Activated naive CD8-positive, alpha-beta T cell (primary cell): ENCODE results near the gene PITPNM3.
A peak's percentile ranks its signal among the peaks of the same experiment; 100 is the strongest.

Source experiments
- H3K27ac Mint-ChIP-seq: one replicate; pipeline ENCODE4 v1.8.0; 2021; ENCODE audit warnings: mixed read lengths
- H3K27me3 Mint-ChIP-seq: one replicate; pipeline ENCODE4 v1.8.0; 2021; ENCODE audit warnings: mixed read lengths
- H3K36me3 Mint-ChIP-seq: one replicate; pipeline ENCODE4 v1.8.0; 2021; ENCODE audit warnings: mixed read lengths
- H3K4me1 Mint-ChIP-seq: one replicate; pipeline ENCODE4 v1.8.0; 2021; ENCODE audit warnings: low read depth, mixed read lengths
- H3K4me3 Mint-ChIP-seq: one replicate; pipeline ENCODE4 v1.8.0; 2021; ENCODE audit warnings: mild to moderate bottlenecking, mixed read lengths
- H3K9me3 Mint-ChIP-seq: one replicate; pipeline ENCODE4 v1.8.0; 2021; ENCODE audit warnings: low read depth, mixed read lengths

Gene PITPNM3

DNA sequence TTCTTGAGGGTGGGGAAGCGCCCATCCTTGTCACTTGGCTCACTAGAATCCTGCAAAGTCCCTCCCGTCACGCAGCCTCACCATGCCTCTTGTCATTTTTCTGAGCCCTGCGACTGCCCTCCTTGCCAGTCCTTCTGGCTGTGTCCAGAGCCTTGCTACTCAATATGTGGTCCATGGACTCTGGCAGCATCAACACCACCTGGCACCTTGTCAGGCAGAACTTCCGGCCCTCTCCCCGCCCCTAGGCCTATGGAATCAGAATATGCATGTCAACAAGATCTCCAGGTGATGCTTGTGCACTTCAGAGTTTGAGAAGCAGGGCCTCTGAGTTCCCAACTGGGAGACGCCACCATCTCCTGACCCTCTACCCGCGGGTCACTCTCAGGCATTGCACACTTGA lies 100.0 kb downstream of the PITPNM3 start:
- H3K27ac Mint-ChIP-seq: no peak overlapping the region
- peak overlapping the region; percentile 57 for H3K4me3 Mint-ChIP-seq
- no peaks in the 10 kb centered on the region for H3K9me3 Mint-ChIP-seq
- peaks cover 17% of the 10 kb centered on the region for H3K4me1 Mint-ChIP-seq
- no peaks in the 10 kb centered on the region for H3K36me3 Mint-ChIP-seq
- no peaks in the 10 kb centered on the region for H3K27me3 Mint-ChIP-seq

DNA sequence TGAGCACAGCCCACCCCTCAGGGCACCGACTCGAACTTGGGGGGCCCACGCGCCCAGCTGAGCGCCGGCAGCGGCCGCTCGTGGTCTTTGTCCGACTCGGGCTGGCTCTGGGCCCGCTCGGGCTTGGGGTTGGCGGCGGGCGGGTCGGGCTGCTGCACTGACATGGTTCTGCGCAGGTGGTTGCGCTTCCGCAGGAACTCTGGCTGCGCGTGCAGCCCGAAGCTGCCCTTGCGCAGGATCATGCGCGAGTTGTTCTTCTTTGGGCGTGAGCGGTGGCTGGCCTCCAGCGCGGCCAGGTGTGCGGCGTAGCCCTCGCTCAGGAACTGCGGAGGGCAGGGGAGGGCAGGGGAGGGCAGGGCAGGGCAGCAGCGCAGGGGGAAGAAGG lies 101.0 kb downstream of the PITPNM3 start:
- Mint-ChIP-seq H3K4me1 (peaks cover 17% of the 10 kb centered on the region), H3K9me3 (no peaks in the 10 kb centered on the region), H3K27ac (no peak overlapping the region), H3K4me3 (peak overlapping the region; percentile 49), H3K27me3 (no peaks in the 10 kb centered on the region), H3K36me3 (no peaks in the 10 kb centered on the region)

DNA sequence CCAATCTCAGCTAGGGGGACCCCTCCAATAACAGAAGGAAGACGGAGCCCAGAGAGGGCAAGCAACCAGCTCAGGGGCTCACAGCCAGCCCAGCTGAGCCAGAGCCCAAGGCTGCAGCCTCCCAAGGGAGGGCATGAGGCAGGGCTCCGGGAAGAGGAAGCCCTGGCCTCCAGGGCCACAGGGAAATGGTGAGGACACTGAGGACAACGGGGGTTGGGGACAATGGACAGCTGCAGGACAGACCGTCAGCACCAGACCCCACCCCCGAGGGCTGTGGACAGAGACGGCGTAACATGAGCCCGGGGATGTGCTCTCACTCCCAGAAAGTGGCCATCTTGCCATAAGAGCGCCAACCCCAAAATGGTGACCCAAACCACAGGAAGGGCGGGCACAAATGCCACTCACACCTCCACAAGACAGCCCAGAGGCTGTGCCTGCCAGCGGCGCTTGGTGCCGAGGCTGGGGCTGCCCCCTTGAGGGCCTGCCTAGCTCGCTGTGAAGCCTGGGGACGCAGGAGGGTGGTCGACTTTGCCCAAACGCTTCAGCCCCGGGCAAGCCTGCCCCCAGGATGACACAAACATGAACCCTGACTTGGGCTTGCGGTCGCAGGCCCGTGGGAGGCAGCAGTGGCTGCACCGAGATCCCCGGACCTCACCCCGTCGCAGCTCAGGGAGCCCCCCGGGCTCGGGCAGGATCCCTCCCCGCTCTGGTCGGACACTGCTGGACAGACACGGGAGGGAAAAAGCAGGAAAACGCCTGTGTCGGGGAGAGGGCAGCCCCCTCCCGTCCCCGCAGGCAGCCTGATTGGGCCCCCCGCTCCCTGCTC lies 101.6 kb downstream of the PITPNM3 start:
- Mint-ChIP-seq H3K27me3 (no peaks in the 10 kb centered on the region), H3K4me1 (peaks cover 17% of the 10 kb centered on the region), H3K36me3 (no peaks in the 10 kb centered on the region), H3K9me3 (no peaks in the 10 kb centered on the region), H3K4me3 (no peak overlapping the region), H3K27ac (no peak overlapping the region)

DNA sequence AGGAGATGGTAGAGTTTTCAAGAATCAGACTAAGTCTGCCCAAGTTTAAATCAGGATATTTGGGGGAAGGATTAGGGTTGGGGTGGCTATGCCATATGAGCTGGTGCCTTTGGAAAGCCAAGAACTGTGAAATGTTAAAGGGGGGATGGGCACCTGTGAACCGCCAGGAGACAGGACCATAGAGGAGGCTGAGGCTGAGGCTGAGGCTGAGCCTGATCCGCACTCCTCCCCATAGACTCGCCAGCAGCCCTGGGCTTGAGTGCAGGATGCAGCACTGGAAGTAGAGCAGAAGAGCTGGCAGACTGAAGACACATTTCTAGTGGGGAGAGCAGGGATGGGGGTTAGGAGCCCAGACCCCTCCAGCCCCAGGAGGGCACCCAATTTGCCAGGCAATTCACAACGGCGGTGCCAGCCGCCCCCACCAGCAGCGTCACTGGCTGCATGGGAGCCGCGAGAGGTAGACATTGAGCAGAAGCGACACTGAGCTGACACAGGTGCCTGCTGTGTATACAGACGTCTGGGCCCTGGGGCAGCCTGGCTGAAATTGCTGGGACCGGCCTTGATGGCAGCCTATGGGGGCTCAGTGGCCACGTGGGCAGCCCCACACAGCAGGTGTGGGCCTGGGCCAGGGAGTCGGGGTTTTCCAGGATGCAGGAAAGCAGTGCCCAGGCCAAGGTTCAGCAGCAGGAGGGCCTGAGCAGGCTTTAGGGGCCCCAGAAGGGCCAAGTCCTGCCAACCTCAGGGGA lies 102.9 kb downstream of the PITPNM3 start:
- Mint-ChIP-seq H3K4me3 (no peak overlapping the region), H3K9me3 (no peaks in the 10 kb centered on the region), H3K27me3 (no peaks in the 10 kb centered on the region), H3K4me1 (peaks cover 17% of the 10 kb centered on the region), H3K36me3 (no peaks in the 10 kb centered on the region), H3K27ac (peak overlapping the region; percentile 34)

DNA sequence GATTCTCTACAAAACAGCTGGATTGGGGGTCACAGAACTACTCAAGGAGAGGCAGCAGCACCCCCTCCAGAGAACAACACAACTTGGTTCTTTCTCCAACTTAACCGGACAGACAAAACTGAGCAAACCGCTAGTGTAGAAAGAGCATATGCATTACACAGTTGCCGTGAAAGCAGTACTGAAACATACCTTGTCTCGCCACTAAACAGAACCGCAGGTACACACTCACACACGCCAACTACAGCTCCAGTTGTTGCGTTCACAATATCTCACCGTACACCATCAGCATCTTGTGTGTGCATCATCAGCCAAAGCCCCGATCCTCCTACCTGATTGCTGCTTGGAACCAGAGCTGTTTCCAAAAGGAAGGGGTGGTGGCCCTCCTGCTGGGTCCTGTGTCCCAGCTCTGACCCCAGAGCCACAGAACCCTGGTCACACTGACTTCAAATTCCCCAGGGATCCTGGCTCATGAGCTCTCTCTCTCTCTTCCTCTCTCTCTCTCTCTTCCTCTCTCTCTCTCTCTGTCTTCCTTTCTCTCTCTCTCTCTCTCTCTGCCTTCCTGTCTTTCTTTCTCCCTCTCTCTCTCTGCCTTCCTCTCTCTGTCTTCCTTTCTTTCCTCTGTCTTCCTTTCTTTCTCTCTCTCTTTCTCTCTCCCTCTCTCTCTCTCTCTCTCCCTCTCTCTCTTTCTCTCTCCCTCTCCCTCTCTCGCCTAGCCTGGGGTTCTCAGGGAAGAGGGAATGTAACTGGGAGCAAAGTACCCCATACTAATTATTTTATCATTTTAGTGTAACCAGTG lies 103.7 kb downstream of the PITPNM3 start:
- Mint-ChIP-seq H3K9me3 (no peaks in the 10 kb centered on the region), H3K27ac (no peak overlapping the region), H3K4me3 (no peak overlapping the region), H3K27me3 (no peaks in the 10 kb centered on the region), H3K4me1 (peaks cover 17% of the 10 kb centered on the region), H3K36me3 (no peaks in the 10 kb centered on the region)

DNA sequence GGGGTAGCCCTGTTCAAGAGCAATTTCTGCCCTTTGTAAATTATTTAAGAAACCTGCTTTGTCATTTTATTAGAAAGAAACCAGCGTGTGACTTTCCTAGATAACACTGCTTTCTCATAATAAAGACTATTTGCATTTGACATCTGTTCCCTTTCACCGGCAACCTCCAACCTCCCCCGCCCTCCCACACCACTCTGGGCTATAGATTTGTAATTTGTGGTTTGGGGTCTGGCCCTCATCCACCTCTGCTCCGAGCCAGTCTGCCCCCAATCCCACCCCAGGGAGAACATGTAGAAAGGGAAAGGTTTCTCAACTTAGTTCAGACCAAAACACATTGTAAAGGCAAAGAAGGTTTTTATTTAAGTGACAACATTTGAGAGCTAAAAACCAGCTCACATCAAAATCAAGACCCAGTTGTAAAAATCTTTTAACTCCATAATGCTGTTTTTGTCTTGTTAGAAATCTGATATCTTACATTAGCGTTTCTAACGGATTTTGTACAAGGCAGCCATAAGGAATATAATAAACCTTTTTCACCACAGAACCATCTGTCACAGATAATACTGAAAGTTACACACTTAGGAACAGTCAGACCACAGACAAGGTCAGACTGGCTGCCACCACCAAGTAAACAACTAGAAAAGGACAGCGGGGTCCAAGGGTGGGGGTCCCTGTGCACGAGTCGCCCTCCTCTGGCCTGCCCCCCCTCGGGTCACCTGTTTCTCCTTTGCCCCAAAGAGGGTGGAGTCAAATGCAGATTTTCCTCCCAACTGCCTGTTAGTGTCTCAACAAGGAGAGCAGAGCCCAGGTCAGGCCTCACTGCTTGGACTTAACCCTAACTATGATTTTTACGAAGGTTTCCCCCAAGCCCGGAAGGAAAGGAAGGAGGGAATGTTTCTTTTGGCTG lies 105.2 kb downstream of the PITPNM3 start:
- H3K27ac Mint-ChIP-seq: no peak overlapping the region
- H3K36me3 Mint-ChIP-seq: no peaks in the 10 kb centered on the region
- H3K4me1 Mint-ChIP-seq: peaks cover 10% of the 10 kb centered on the region
- no peak overlapping the region for H3K4me3 Mint-ChIP-seq
- no peaks in the 10 kb centered on the region for H3K9me3 Mint-ChIP-seq
- no peaks in the 10 kb centered on the region for H3K27me3 Mint-ChIP-seq

DNA sequence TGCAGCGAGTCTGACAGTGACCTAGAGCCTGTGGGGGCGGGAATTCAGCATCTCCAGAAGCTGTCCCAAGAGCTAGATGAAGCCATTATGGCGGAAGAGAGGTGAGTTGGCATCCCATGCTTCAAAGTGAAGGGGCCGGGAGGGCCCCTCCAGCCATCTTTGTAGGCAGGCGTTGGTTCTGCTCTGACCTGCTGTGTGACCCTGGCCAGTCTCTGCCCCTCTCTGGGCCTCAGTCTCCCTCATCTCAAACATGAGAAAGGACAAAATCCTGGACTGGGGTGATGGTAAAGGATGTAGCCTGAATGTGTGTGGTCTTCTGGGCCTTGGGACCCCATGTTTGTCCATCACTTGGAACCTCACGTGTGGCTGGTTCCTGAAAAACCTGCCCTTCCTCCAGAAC lies 107.0 kb downstream of the PITPNM3 start:
- H3K27ac Mint-ChIP-seq: no peak overlapping the region
- peaks cover 10% of the 10 kb centered on the region for H3K4me1 Mint-ChIP-seq
- H3K4me3 Mint-ChIP-seq: no peak overlapping the region
- H3K36me3 Mint-ChIP-seq: no peaks in the 10 kb centered on the region
- H3K27me3 Mint-ChIP-seq: no peaks in the 10 kb centered on the region
- H3K9me3 Mint-ChIP-seq: no peaks in the 10 kb centered on the region

DNA sequence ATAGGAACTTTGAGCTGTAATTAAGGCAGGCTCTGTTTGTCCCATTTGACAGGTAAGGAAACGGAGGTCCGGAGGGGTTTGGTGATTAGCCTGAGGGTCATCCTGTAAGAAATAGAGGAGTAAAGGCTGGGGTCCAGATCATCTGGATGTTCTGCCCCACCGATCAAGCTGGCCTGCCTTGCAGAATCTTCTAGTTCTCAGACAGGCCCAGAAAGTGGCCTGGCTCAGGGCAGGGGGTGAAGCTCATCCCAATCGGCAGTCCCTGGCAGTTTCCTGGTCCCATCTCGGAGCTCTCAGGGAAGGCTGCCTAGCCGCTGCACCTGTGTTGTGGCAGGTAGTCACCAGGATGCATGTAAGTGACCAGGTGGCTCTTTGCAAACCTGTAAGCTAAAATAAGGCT lies 107.9 kb downstream of the PITPNM3 start:
- H3K36me3 Mint-ChIP-seq: no peaks in the 10 kb centered on the region
- no peaks in the 10 kb centered on the region for H3K27me3 Mint-ChIP-seq
- H3K4me1 Mint-ChIP-seq: peaks cover 9% of the 10 kb centered on the region
- H3K9me3 Mint-ChIP-seq: no peaks in the 10 kb centered on the region
- no peak overlapping the region for H3K4me3 Mint-ChIP-seq
- no peak overlapping the region for H3K27ac Mint-ChIP-seq

DNA sequence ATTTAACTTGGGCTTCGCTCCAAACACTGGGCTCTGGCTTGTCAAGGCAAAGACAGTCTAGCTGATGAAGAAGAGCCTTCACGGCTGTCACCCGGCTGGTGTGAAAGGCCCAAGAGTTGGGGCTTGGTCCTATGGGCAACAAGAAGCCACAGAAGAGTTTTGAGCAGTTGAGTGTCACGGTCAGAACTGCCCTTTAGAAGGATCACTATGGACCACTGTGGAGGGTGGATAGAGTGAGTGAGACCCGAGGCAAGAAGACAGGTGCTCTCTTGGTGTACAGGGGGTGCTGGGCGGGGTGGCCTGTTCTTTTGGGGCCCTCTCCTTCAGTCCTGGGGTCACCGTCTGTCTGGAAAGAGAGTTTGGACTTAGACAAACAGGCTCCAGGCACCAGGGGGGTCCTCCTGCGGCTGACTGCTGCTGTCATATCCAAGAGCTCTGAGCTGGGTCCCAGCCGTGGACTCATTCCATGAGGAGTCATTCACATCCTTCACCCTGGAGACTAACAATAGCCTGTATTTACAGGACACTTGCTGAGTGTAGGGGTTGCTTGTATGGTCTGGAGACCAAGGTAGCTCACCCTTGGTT lies 109.7 kb downstream of the PITPNM3 start:
- Mint-ChIP-seq H3K27me3 (no peaks in the 10 kb centered on the region), H3K9me3 (no peaks in the 10 kb centered on the region), H3K4me3 (no peak overlapping the region), H3K36me3 (no peaks in the 10 kb centered on the region), H3K27ac (no peak overlapping the region), H3K4me1 (peaks cover 11% of the 10 kb centered on the region)

DNA sequence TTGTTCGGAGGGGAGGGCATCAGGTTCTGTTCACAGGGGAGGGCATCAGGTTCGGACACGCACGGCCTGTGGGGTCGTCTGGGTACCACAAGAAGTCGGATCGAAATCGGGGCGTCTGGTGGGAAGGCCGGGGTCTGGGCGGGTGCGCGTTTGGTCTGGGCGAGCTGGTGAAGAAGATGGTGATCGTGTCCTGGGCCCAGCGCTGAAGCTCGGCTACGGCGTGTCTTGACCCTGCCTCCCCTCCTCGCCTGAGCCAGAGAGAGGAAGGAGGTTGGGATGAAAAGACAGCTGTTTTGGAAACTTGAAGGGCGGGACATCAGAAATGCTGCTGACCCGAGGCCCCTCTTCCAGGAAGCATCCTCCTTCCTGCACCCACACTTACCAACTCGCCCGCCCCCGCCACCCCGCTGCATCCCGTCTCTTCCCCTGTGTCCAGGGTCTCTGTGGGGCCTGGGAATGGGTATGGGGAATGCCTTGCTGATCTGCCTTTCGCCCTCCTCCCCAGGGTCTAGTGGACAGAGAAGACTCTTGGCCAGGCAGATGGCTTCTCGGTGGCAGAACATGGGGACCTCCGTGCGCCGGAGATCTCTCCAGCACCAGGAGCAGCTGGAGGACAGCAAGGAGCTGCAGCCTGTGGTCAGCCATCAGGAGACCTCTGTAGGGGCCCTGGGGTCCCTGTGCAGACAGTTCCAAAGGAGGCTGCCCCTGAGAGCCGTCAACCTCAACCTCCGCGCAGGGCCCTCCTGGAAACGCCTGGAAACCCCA lies 111.6 kb downstream of the PITPNM3 start:
- peaks cover 11% of the 10 kb centered on the region for H3K4me1 Mint-ChIP-seq
- H3K9me3 Mint-ChIP-seq: no peaks in the 10 kb centered on the region
- peak overlapping the region; percentile 89 for H3K4me3 Mint-ChIP-seq
- H3K27ac Mint-ChIP-seq: peak overlapping the region; percentile 22
- peaks cover 1% of the 10 kb centered on the region for H3K27me3 Mint-ChIP-seq
- no peaks in the 10 kb centered on the region for H3K36me3 Mint-ChIP-seq

DNA sequence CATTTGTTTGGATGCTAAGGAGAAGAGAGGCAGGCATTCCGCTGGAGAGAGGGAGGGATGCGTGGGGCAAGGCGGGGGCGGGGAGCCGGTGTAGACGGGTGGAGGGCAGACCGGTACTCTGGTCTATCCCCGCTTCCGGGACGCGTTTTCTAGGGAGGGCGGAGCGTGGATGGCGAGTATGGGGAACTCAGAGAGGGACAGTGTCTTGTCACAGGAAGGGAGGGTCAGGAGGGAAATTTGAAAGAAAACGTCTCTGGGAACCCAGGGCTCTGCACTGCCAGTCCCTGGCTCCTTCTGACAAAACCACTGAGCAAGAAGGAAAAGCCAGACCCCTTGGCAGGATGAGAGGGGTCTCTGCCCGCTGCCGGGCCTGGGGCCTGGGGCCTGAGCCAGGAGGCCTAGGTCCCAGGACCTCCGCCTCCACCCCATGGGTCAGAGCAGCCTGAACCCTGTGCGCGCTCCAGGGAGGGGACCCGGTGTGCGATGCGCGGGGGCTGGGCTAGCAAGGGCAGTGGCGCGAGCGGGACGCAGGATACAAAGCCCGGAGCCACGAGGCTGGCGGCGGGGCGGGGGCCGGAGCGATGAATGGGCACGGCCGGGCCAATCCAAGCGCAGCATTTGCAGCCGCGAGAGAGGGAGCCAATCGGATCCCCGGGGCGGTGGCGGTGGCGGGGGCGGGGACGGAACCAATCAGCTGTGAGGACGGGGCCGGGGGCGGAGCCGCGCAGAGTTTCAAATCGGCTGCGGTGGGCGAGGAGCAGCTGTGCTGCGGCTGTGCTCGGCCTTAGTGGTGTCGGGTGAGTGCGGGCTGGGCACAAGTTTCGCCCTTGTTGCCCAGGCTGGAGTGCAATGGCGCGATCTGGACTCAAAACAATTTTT lies 112.4 kb downstream of the PITPNM3 start, which contains the start of gene PIMREG:
Gene PIMREG (plus strand): TSS at position 764 of the 879 bp plus-strand sequence. CDS start 656 bp downstream, outside the sequence.
- Mint-ChIP-seq H3K4me1 (peaks cover 11% of the 10 kb centered on the region), H3K4me3 (peak within 1 kb of the TSS; percentile 89), H3K27ac (peak within 1 kb of the TSS; percentile 86), H3K9me3 (no peaks in the 10 kb centered on the region), H3K27me3 (peaks cover 1% of the 10 kb centered on the region), H3K36me3 (no peaks in the 10 kb centered on the region)

DNA sequence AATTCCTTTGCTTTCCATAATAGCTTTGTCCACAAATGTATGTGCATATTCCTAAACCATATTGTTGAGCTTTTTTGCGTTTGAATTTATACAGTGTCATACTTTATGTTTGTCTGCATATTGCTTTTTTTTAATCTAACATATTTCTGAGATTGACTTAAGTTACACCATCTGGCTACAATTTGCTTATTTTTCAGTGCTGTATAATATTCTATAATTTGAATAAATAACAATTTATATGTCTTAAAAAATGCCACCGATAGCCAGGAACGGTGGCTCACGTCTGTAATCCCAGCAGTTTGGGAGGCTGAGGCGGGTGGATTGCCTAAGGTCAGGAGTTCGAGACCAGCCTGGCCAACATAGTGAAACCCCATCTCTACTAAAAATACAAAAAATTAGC lies 113.6 kb downstream of the PITPNM3 start:
- H3K4me3 Mint-ChIP-seq: no peak overlapping the region
- no peaks in the 10 kb centered on the region for H3K9me3 Mint-ChIP-seq
- no peak overlapping the region for H3K27ac Mint-ChIP-seq
- peaks cover 11% of the 10 kb centered on the region for H3K4me1 Mint-ChIP-seq
- H3K36me3 Mint-ChIP-seq: no peaks in the 10 kb centered on the region
- peaks cover 2% of the 10 kb centered on the region for H3K27me3 Mint-ChIP-seq
